ENCODE results near the gene SLC30A1. TPM values are rescaled to one million over a fixed set of nuclear protein-coding genes. Genes with fewer than 3 reads are reported as not detected.
"Not testable (repeated sequence)": the region's sequence is repeated elsewhere in the genome, so short reads cannot be mapped to it uniquely, and the experiment has no call there.

SLC30A1 gene
- total and polyA plus RNA-seq, 2 donors (not counting 1 experiment from before 2014, with no cell fraction given): 13.6 to 45.2 TPM

DNA sequence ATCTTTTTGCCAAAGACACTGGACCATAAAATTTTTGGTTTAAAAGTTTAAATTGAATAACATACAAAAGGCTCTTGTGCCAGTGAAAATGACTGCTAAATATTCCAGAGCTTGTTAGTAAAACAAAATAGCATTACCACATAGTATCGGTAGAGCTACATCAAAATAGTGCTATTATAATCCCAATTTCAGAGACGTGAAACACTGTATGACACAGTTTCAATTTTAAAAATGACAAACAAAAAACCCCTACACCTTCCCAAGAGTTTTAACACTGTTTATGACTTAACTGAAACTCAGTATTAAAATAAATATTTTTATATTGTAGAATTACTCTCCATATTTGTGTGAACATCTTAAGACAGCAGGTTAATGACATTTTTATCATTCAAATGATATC lies 7.0 kb downstream of the SLC30A1 start:
- H3K4me2 ChIP-seq (ENCODE audit: extremely low read depth, insufficient read depth, low read length): no peak overlapping the region
- H3K79me2 ChIP-seq (ENCODE audit: control insufficient read depth, insufficient read depth, low read length): peaks cover 23% of the 10 kb centered on the region
- no peaks in the 10 kb centered on the region for H4K20me1 ChIP-seq (ENCODE audit: control insufficient read depth, extremely low read depth, insufficient read depth, low read length)

DNA sequence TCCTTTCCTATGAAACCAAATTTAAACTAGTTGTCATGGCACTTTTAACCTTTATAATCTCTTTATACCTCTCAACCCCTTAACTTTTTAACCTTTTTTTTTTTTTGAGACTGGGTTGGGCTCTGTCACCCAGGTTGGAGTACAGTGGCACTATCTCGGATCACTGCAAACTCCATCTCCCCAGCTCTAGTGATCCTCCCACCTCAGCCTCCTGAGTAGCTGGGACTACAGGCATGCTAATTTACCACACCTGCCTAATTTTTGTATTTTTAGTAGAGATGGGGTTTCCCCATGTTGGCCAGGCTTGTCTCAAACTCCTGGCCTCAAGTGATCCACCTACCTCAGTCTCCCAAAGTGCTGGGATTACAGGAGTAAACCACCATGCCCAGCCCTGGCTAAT lies 8.6 kb downstream of the SLC30A1 start:
- H3K4me2 ChIP-seq (ENCODE audit: extremely low read depth, insufficient read depth, low read length); H3K4me1 ChIP-seq (ENCODE audit: control insufficient read depth, extremely low read depth, insufficient read depth, low read length); H2AFZ ChIP-seq (ENCODE audit: low read length); H3K36me3 ChIP-seq (ENCODE audit: control insufficient read depth, insufficient read depth, low read length); H3K27ac ChIP-seq (ENCODE audit: insufficient read depth, low read length); H3K9ac ChIP-seq (ENCODE audit: insufficient read depth, low read length); H3K4me3 ChIP-seq (replicated peaks in 1 of 4; ENCODE audit: control extremely low read depth in 1 of 4, insufficient read depth in 1 of 4, low read depth in 3 of 4, low read length in 4 of 4); DNase-seq (ENCODE audit: low read depth in 2 of 2); H4K20me1 ChIP-seq (ENCODE audit: control insufficient read depth, extremely low read depth, insufficient read depth, low read length); H3K27me3 ChIP-seq (ENCODE audit: control insufficient read depth, insufficient read depth, low read length); H3K9me3 ChIP-seq (ENCODE audit: control insufficient read depth, insufficient read depth, low read depth, low read length); H3K79me2 ChIP-seq (ENCODE audit: control insufficient read depth, insufficient read depth, low read length): not testable (repeated sequence)

More for the DNA sequence above, 7.0 kb downstream of the SLC30A1 start:
- DNase-seq (ENCODE audit: low read depth in 2 of 2): no peak
- TF ChIP-seq EZH2 (IDR thresholded peaks at IDR 0.05; ENCODE audit: low read length, missing control alignments): no peak
- TF ChIP-seq, protein P1, sequence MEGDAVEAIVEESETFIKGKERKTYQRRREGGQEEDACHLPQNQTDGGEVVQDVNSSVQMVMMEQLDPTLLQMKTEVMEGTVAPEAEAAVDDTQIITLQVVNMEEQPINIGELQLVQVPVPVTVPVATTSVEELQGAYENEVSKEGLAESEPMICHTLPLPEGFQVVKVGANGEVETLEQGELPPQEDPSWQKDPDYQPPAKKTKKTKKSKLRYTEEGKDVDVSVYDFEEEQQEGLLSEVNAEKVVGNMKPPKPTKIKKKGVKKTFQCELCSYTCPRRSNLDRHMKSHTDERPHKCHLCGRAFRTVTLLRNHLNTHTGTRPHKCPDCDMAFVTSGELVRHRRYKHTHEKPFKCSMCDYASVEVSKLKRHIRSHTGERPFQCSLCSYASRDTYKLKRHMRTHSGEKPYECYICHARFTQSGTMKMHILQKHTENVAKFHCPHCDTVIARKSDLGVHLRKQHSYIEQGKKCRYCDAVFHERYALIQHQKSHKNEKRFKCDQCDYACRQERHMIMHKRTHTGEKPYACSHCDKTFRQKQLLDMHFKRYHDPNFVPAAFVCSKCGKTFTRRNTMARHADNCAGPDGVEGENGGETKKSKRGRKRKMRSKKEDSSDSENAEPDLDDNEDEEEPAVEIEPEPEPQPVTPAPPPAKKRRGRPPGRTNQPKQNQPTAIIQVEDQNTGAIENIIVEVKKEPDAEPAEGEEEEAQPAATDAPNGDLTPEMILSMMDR (conservative IDR thresholded peaks at IDR 0.05 in 1 of 2, IDR thresholded peaks at IDR 0.05 in 1 of 2; ENCODE audit: low read depth in 1 of 2, low read length in 2 of 2): no peak
- peaks cover 4% of the 10 kb centered on the region for H3K4me1 ChIP-seq (ENCODE audit: control insufficient read depth, extremely low read depth, insufficient read depth, low read length)
- no peaks in the 10 kb centered on the region for H3K9me3 ChIP-seq (ENCODE audit: control insufficient read depth, insufficient read depth, low read depth, low read length)
- no peaks in the 10 kb centered on the region for H3K27me3 ChIP-seq (ENCODE audit: control insufficient read depth, insufficient read depth, low read length)
- H3K4me3 ChIP-seq (replicated peaks in 1 of 4; ENCODE audit: control extremely low read depth in 1 of 4, insufficient read depth in 1 of 4, low read depth in 3 of 4, low read length in 4 of 4): no peak overlapping the region
- no peak overlapping the region for H3K27ac ChIP-seq (ENCODE audit: insufficient read depth, low read length)
- no peak overlapping the region for H3K9ac ChIP-seq (ENCODE audit: insufficient read depth, low read length)
- peaks cover 3% of the 10 kb centered on the region for H3K36me3 ChIP-seq (ENCODE audit: control insufficient read depth, insufficient read depth, low read length)
- no peak overlapping the region for H2AFZ ChIP-seq (ENCODE audit: low read length)

DNA sequence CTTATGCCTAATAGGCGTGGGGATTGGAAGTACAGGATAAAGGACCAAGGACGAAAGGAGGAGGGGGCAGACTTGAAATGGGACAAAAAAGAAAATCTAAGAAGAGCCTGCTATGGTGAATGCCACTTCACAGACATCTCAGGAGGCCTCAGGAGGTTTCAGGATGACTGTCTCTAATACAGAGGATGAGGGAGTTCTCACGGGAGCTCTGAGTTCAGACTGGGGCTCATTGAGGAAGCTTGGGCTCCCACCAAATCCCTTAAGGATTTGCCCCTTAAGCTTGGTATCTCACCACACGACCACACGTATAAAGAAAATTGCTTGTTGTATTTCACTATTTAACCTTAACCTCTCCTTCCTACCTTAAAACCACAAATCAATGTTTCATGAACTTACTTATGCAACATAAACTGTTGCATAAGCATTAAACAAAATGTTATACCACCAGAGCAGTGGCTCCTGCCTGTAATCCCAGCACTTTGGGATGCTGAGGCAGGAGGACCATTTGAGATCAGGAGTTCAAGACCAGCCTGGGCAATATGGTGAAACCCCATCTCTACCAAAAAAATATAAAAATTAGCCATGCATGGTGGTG lies 12.4 kb downstream of the SLC30A1 start:
- H3K79me2 ChIP-seq (ENCODE audit: control insufficient read depth, insufficient read depth, low read length): no peaks in the 10 kb centered on the region
- TF ChIP-seq, protein P1 (conservative IDR thresholded peaks at IDR 0.05 in 1 of 2, IDR thresholded peaks at IDR 0.05 in 1 of 2; ENCODE audit: low read depth in 1 of 2, low read length in 2 of 2): no peak
- no peak for TF ChIP-seq EZH2 (IDR thresholded peaks at IDR 0.05; ENCODE audit: low read length, missing control alignments)
- H3K27ac ChIP-seq (ENCODE audit: insufficient read depth, low read length): no peak overlapping the region
- H3K27me3 ChIP-seq (ENCODE audit: control insufficient read depth, insufficient read depth, low read length): peaks cover 3% of the 10 kb centered on the region
- H3K4me1 ChIP-seq (ENCODE audit: control insufficient read depth, extremely low read depth, insufficient read depth, low read length): no peaks in the 10 kb centered on the region
- H3K36me3 ChIP-seq (ENCODE audit: control insufficient read depth, insufficient read depth, low read length): no peaks in the 10 kb centered on the region
- no peak overlapping the region for H2AFZ ChIP-seq (ENCODE audit: low read length)
- no peak overlapping the region for H3K4me3 ChIP-seq (replicated peaks in 1 of 4; ENCODE audit: control extremely low read depth in 1 of 4, insufficient read depth in 1 of 4, low read depth in 3 of 4, low read length in 4 of 4)
- H4K20me1 ChIP-seq (ENCODE audit: control insufficient read depth, extremely low read depth, insufficient read depth, low read length): no peaks in the 10 kb centered on the region
- no peaks in the 10 kb centered on the region for H3K9me3 ChIP-seq (ENCODE audit: control insufficient read depth, insufficient read depth, low read depth, low read length)
- DNase-seq (ENCODE audit: low read depth in 2 of 2): no peak
- H3K9ac ChIP-seq (ENCODE audit: insufficient read depth, low read length): no peak overlapping the region
- H3K4me2 ChIP-seq (ENCODE audit: extremely low read depth, insufficient read depth, low read length): no peak overlapping the region
